OCI-LY1 (cell line): Measurements from ENCODE around the gene TRIO.

Source experiments
- H2AFZ ChIP-seq: fragments of 200-600 bp; sonication (generic), shearing (Covaris generic); 2 replicates; pipeline ENCODE4 v1.6.0; 2014; ENCODE audit warnings: antibody characterized with exemption, mild to moderate bottlenecking, low read length
- H3F3A ChIP-seq: fragments of 200-600 bp; sonication (generic), shearing (Covaris generic); 2 replicates; pipeline ENCODE4 v1.6.0; 2014; ENCODE audit warnings: mild to moderate bottlenecking, antibody characterized with exemption, low read length, moderate library complexity; ENCODE audit not compliant: insufficient read depth
- H3K27ac ChIP-seq: fragments of 200-600 bp; sonication (generic); 2 replicates; pipeline ENCODE4 v1.5.1; 2014; ENCODE audit warnings: low read length, mixed run types, mild to moderate bottlenecking, low read depth; ENCODE audit not compliant: poor library complexity, severe bottlenecking
- H3K27me3 ChIP-seq: fragments of 200-600 bp; sonication (generic); 2 replicates; pipeline ENCODE4 v1.6.0; 2014; ENCODE audit warnings: antibody characterized with exemption, mild to moderate bottlenecking, low read length, moderate library complexity; ENCODE audit not compliant: insufficient read depth
- H3K36me3 ChIP-seq: fragments of 200-600 bp; sonication (generic); 2 replicates; pipeline ENCODE4 v1.6.1; 2014; ENCODE audit warnings: mild to moderate bottlenecking, antibody characterized with exemption, low read length, moderate library complexity, mixed read lengths; ENCODE audit not compliant: insufficient read depth
- H3K4me1 ChIP-seq: fragments of 200-600 bp; sonication (generic); 2 replicates; pipeline ENCODE4 v1.5.1; 2014; ENCODE audit warnings: mild to moderate bottlenecking, low read length, moderate library complexity; ENCODE audit not compliant: insufficient read depth, severe bottlenecking
- H3K4me2 ChIP-seq: fragments of 200-600 bp; sonication (generic), shearing (Covaris generic); 2 replicates; pipeline ENCODE4 v1.6.1; 2014; ENCODE audit warnings: low read length
- H3K4me3 ChIP-seq: fragments of 200-600 bp; sonication (generic); 2 replicates; pipeline ENCODE4 v1.5.1; 2014; ENCODE audit warnings: low read length, low read depth, mild to moderate bottlenecking, mixed read lengths; ENCODE audit not compliant: poor library complexity, severe bottlenecking
- H3K79me2 ChIP-seq: fragments of 200-600 bp; shearing (Covaris generic); 2 replicates; pipeline ENCODE4 v1.6.1; 2016; ENCODE audit warnings: mixed run types, low read length, mixed read lengths; ENCODE audit not compliant: insufficient read depth
- H3K9ac ChIP-seq: fragments of 200-600 bp; sonication (generic), shearing (Covaris generic); 2 replicates; pipeline ENCODE4 v1.6.1; 2014; ENCODE audit warnings: mild to moderate bottlenecking, low read length, mixed read lengths
- H3K9me2 ChIP-seq: fragments of 200-600 bp; sonication (generic), shearing (Covaris generic); 2 replicates; pipeline ENCODE4 v1.6.1; 2014; ENCODE audit warnings: low read depth, mild to moderate bottlenecking, low read length, mixed read lengths
- H3K9me3 ChIP-seq: fragments of 200-600 bp; shearing (Covaris generic); 2 replicates; pipeline ENCODE4 v1.6.1; 2014; ENCODE audit warnings: low read length, mixed read lengths
- H4K20me1 ChIP-seq: fragments of 200-600 bp; sonication (generic), shearing (Covaris generic); 2 replicates; pipeline ENCODE4 v1.6.0; 2016; ENCODE audit warnings: mild to moderate bottlenecking, low read length; ENCODE audit not compliant: insufficient read depth
- EZH2 ChIP-seq: fragments of 200-600 bp; sonication (generic), shearing (Covaris generic); IDR thresholded peaks from 2 replicates; pipeline ENCODE4 v1.8.0; 2017; ENCODE audit warnings: borderline replicate concordance, mixed run types, mild to moderate bottlenecking, antibody characterized with exemption, low read length, moderate library complexity, mixed read lengths
- TF ChIP-seq, protein P1 (sequence below): fragments of 200-600 bp; sonication (generic), shearing (Covaris generic); IDR thresholded peaks from 2 replicates; pipeline ENCODE4 v1.5.1; 2017; ENCODE audit warnings: mild to moderate bottlenecking, antibody characterized with exemption, low read length, moderate library complexity, mixed read lengths

The TRIO gene

DNA sequence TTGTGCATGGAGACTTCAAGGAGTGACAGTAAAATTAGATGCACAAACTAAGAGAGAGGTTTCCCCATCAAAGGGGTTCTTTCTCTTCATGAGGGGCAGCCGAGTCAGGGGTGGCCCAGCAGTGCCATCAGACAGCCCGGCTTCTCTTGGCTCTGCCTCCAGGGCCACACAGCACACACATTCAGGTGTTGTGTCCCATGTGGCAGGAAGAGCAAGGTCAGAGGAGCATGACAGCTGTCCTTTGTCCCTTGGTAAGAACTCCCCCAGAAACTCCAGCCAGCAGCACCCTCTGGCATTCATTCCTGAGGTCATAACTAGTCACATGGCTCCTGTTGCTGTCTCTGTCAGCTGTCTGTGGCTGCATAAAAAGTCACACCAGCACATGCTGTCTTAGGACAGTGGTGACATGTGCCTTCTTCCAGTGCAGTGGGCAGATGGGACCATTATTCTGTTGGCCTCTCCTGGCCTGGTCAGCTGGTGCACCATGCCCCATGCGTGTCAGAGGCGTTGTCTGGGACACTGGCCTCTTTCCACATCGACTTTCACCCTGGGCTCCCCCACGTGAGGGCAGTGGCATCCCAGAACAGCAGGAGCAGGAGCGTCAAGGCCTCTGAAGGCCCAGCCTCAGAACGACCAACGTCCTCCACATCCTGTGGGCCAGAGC is 360.0 kb downstream of the TRIO start:
- Histone ChIP-seq H3K9ac (no peak overlapping the region), H3K36me3 (no peaks in the 10 kb centered on the region)

DNA sequence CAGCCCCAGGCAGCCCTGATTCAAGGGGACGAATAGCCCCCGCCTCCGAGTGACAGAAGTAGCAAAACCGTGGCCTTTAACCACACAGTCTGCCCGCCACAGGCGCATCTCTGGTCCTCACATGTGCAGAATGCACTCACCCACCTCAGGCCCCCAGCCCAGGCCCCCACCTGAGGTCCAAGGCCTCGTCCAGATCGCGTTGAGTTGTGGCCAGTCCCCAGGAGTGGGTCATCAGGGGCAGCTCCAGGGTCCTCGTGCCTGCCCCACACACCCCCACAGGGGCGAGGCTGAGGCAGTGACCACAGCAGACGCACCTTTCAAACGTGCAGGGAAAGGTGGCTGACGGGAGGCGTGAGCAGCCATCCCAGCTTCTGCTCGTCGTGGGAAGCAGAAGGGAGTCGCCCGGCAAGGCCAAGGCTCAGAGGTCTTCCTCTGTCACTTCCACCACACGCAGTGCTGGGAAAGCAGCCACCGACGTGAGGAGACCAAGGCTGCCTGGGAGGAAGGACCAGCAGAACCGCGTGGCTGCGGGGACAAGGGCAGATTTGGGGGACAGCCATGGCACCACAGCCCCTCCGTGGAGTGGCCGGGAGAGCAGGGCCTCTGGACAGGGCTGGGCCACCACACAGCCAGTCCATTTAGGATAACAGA is 360.7 kb downstream of the TRIO start:
- no peak overlapping the region for H3K27ac ChIP-seq
- TF ChIP-seq, protein P1, sequence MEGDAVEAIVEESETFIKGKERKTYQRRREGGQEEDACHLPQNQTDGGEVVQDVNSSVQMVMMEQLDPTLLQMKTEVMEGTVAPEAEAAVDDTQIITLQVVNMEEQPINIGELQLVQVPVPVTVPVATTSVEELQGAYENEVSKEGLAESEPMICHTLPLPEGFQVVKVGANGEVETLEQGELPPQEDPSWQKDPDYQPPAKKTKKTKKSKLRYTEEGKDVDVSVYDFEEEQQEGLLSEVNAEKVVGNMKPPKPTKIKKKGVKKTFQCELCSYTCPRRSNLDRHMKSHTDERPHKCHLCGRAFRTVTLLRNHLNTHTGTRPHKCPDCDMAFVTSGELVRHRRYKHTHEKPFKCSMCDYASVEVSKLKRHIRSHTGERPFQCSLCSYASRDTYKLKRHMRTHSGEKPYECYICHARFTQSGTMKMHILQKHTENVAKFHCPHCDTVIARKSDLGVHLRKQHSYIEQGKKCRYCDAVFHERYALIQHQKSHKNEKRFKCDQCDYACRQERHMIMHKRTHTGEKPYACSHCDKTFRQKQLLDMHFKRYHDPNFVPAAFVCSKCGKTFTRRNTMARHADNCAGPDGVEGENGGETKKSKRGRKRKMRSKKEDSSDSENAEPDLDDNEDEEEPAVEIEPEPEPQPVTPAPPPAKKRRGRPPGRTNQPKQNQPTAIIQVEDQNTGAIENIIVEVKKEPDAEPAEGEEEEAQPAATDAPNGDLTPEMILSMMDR: no peak
- no peak for TF ChIP-seq EZH2
- no peak overlapping the region for H2AFZ ChIP-seq
- no peak overlapping the region for H3K4me3 ChIP-seq
- no peaks in the 10 kb centered on the region for H3K79me2 ChIP-seq
- no peaks in the 10 kb centered on the region for H3F3A ChIP-seq
- no peaks in the 10 kb centered on the region for H3K36me3 ChIP-seq
- H3K27me3 ChIP-seq: no peaks in the 10 kb centered on the region
- no peak overlapping the region for H3K9ac ChIP-seq
- H3K9me2 ChIP-seq: no peaks in the 10 kb centered on the region
- H3K4me2 ChIP-seq: no peak overlapping the region
- no peaks in the 10 kb centered on the region for H3K9me3 ChIP-seq
- no peaks in the 10 kb centered on the region for H4K20me1 ChIP-seq
- no peaks in the 10 kb centered on the region for H3K4me1 ChIP-seq

More for the DNA sequence above, 360.0 kb downstream of the TRIO start:
- no peaks in the 10 kb centered on the region for H3K79me2 ChIP-seq
- no peak overlapping the region for H3K4me2 ChIP-seq
- no peak overlapping the region for H3K4me3 ChIP-seq
- TF ChIP-seq, protein P1: no peak
- TF ChIP-seq EZH2: no peak
- no peaks in the 10 kb centered on the region for H3K4me1 ChIP-seq
- no peaks in the 10 kb centered on the region for H3F3A ChIP-seq
- no peak overlapping the region for H2AFZ ChIP-seq
- H3K27ac ChIP-seq: no peak overlapping the region
- H3K27me3 ChIP-seq: no peaks in the 10 kb centered on the region
- H3K9me3 ChIP-seq: no peaks in the 10 kb centered on the region
- H4K20me1 ChIP-seq: no peaks in the 10 kb centered on the region
- H3K9me2 ChIP-seq: no peaks in the 10 kb centered on the region

DNA sequence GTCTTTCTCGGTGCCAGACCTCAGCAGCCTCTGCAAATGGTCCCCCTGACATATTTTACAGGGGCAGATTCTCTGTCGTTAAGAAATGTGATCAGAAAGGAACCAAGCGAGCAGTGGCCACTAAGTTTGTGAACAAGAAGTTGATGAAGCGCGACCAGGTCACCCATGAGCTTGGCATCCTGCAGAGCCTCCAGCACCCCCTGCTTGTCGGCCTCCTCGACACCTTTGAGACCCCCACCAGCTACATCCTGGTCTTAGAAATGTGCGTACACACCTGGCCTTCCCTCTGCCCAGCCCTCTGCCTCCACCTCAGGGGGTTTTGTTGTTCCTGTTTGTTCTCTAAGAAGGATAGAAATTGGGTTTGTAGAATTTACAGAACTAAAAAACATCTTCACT is 361.2 kb downstream of the TRIO start:
- Histone ChIP-seq H3K79me2 (no peaks in the 10 kb centered on the region), H2AFZ (no peak overlapping the region), H3K4me3 (no peak overlapping the region), H3K27me3 (no peaks in the 10 kb centered on the region), H3K4me2 (no peak overlapping the region), H3K4me1 (no peaks in the 10 kb centered on the region), H3K27ac (no peak overlapping the region), H3K9me2 (no peaks in the 10 kb centered on the region), H4K20me1 (no peaks in the 10 kb centered on the region), H3F3A (no peaks in the 10 kb centered on the region), H3K36me3 (no peaks in the 10 kb centered on the region), H3K9ac (no peak overlapping the region), H3K9me3 (no peaks in the 10 kb centered on the region)
- TF ChIP-seq, protein P1: no peak
- no peak for TF ChIP-seq EZH2
